Left lung (tissue), 10 donors: ENCODE measurements around the gene ARSI. TPM values are rescaled to one million over a fixed set of nuclear protein-coding genes. Genes with fewer than 3 reads are reported as not detected.

ENCODE experiments used
- ATAC-seq: fragments of 200-7000 bp; cut with Tn5 transposase; one replicate; pipeline ENCODE4 v1.9.1; 2020; ENCODE audit warnings: moderate library complexity
- DNase-seq, 4 donors: peaks; one replicate each; pipeline ENCODE4 v3.0.0-alpha.2; 2013 to 2020
- H3K27ac ChIP-seq, 2 donors: fragments of 200-600 bp; sonication (generic) in 1 of 2; one replicate each; pipeline versions ENCODE4 v1.5.0 to v1.8.0; 2020 to 2021
- H3K27me3 ChIP-seq, 2 donors: fragments of 200-600 bp; sonication (generic) in 1 of 2; one replicate each; pipeline versions ENCODE4 v1.5.0 to v1.8.0; 2020 to 2021
- H3K36me3 ChIP-seq, 2 donors: fragments of 200-600 bp; sonication (generic) in 1 of 2; one replicate each; pipeline versions ENCODE4 v1.5.0 to v1.8.0; 2020 to 2021
- H3K4me1 ChIP-seq, 2 donors: fragments of 200-600 bp; one replicate each; pipeline ENCODE4 v1.8.0; 2021
- H3K4me3 ChIP-seq, 2 donors: fragments of 200-600 bp; sonication (generic) in 1 of 2; one replicate each; pipeline versions ENCODE4 v1.5.0 to v1.8.0; 2020 to 2021; ENCODE audit warnings: mild to moderate bottlenecking in 1 of 2
- H3K9me3 ChIP-seq, 2 donors: fragments of 200-600 bp; sonication (generic) in 1 of 2; one replicate each; pipeline versions ENCODE4 v1.5.0 to v1.8.0; 2020 to 2021
- CTCF ChIP-seq, 2 donors: fragments of 200-600 bp; sonication (generic) in 1 of 2; IDR thresholded peaks; one replicate each; pipeline versions ENCODE4 v1.5.0 to v1.8.0; 2021; ENCODE audit warnings: antibody characterized with exemption in 2 of 2
- intact Hi-C, 2 donors: fragments of 100-400 bp; cut with DNase I; formaldehyde crosslinking; loops; one replicate each; pipeline versions ENCODE4 v1.11.2 to v1.14.2; 2022
- polyA plus RNA-seq, 6 donors: library from polyadenylated mRNA; unstranded; fragments of 120-200 nt; gene quantifications; one replicate each; pipeline ENCODE4 v1.2.1, GENCODE V29; 2013; ENCODE audit not compliant: insufficient read length in 6 of 6
- total RNA-seq, 2 donors: library from RNA; stranded (reverse); fragmentation: NEBNext Ultra II Directional; extraction: Animal tissue kit (Norgen Biotek cat#: 25700); gene quantifications; one replicate each; pipeline ENCODE4 v1.2.1, GENCODE V29; 2021
- donor health status: DM: no; HTN: yes; CAD: no.
- donor health status: DM: no; HTN: no; CAD: no.

ARSI gene
- total and polyA plus RNA-seq, 8 donors = 6.6 to 31.8 (median 21.5) TPM

- intact Hi-C loops = no loop called here
- H3K4me1 ChIP-seq = no peaks in the 10 kb centered on the region
- ATAC-seq = peak; percentile 70
- H3K27me3 ChIP-seq = no peaks in the 10 kb centered on the region
- no peak for TF ChIP-seq CTCF (IDR thresholded peaks at IDR 0.05)
- DNase-seq = peak in 3 of 4 donors; percentile 55 to 90 (median 78)
- H3K27ac ChIP-seq = no peak overlapping the region
- H3K4me3 ChIP-seq = no peak overlapping the region
- no peaks in the 10 kb centered on the region for H3K36me3 ChIP-seq
- H3K9me3 ChIP-seq = no peaks in the 10 kb centered on the region
These were observed 17.4 kb upstream of the ARSI start for GRCh38 chr5:150320044-150320613.

- ATAC-seq (no peak), DNase-seq (no peak)
- TF ChIP-seq CTCF (IDR thresholded peaks at IDR 0.05) = no peak
- intact Hi-C loops = no loop called here
- no peaks in the 10 kb centered on the region for H3K27me3 ChIP-seq
- H3K4me3 ChIP-seq = no peak overlapping the region
- H3K27ac ChIP-seq = no peak overlapping the region
- H3K36me3 ChIP-seq = no peaks in the 10 kb centered on the region
- H3K9me3 ChIP-seq = no peaks in the 10 kb centered on the region
- H3K4me1 ChIP-seq = no peaks in the 10 kb centered on the region
These were observed 16.7 kb upstream of the ARSI start for GRCh38 chr5:150319484-150319790.

DNA sequence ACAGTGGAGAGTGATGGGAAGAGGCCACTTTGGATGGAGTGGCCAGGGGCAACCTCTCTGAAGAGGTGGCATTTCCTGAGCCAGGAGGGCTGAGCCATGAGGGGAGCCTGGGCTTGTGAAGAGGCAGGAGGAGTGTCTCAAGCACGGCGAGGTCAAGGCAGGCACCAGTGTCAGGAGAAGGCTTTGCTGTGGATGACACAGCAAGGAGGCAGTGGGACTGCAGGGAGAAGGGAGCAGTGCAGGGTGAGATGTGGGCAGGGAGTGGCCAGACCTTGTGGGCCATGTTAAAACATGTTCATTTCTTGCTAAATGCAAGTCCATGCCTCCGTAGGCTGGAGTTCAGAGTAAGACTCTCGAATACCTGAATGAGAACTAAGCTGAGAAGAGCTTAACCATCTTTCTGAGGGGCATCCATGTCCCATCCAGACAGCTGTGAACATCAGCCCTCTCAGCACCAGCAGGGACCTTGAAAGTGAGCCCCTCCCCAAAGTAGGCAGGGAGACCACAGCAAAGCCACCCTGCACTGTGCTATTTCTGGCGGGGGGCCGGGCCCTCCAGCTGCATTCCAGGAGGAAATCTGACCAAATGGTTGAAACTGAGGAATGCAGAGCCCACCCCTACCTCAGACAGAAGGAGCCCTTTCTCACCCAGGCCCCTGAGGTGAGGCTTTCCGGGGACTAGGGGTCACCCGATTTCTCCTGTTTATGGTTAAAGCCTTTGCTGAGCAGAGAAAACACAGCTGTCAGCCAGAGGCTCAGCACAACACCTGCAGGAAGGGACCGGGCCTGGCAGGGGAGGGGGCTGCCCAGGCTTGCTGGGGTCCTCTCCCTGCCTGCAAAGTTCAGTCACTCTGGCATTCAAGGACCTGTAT lies 16.1 kb upstream of the ARSI start:
- intact Hi-C loops = no loop called here
- no peak for DNase-seq
- H3K27ac ChIP-seq = no peak overlapping the region
- no peak for ATAC-seq
- TF ChIP-seq CTCF (IDR thresholded peaks at IDR 0.05) = no peak
- H3K4me1 ChIP-seq = no peaks in the 10 kb centered on the region
- no peak overlapping the region for H3K4me3 ChIP-seq
- H3K36me3 ChIP-seq = no peaks in the 10 kb centered on the region
- H3K27me3 ChIP-seq = no peaks in the 10 kb centered on the region
- H3K9me3 ChIP-seq = no peaks in the 10 kb centered on the region

- H3K36me3 ChIP-seq = no peaks in the 10 kb centered on the region
- no peaks in the 10 kb centered on the region for H3K9me3 ChIP-seq
- DNase-seq = no peak
- no peaks in the 10 kb centered on the region for H3K27me3 ChIP-seq
- no peak overlapping the region for H3K4me3 ChIP-seq
- intact Hi-C loops = no loop called here
- H3K4me1 ChIP-seq = no peaks in the 10 kb centered on the region
- TF ChIP-seq CTCF (IDR thresholded peaks at IDR 0.05) = no peak
- H3K27ac ChIP-seq = no peak overlapping the region
- ATAC-seq = peak; percentile 60
These were observed 14.6 kb upstream of the ARSI start for GRCh38 chr5:150317048-150318003.

DNA sequence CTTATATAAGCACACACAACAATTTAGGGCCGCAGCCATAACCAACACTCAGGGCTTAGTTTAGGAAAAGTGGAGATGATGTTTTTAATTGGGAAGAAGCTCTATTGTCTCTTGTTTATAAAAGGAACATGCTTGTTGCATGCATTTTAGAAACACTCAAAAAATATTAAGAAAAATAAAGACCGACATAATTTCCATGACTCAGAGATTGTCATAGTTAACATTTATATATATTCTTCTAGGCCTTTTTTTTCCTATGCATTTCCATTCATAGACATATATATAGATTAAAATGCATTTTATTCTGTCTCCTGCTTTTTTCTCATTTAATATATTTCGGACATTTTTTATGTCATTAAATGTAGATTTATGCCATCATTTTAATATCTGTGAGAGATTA lies 13.6 kb upstream of the ARSI start:
- DNase-seq = no peak
- intact Hi-C loops = no loop called here
- Histone ChIP-seq H3K27me3 (no peaks in the 10 kb centered on the region), H3K36me3 (no peaks in the 10 kb centered on the region), H3K4me1 (no peaks in the 10 kb centered on the region), H3K9me3 (no peaks in the 10 kb centered on the region), H3K27ac (no peak overlapping the region), H3K4me3 (no peak overlapping the region)
- ATAC-seq = no peak
- no peak for TF ChIP-seq CTCF (IDR thresholded peaks at IDR 0.05)
